Adrenal gland (tissue), 19 donors: ENCODE results near the gene SRSF6. TPM values are rescaled to one million over a fixed set of nuclear protein-coding genes. Genes with fewer than 3 reads are reported as not detected.

Source experiments
- DNase-seq, 7 donors: peaks; one replicate each; pipeline ENCODE4 v3.0.0-alpha.2; 2019 to 2020
- H3K27ac ChIP-seq, 5 donors: fragments of 200-600 bp; sonication (generic) in 4 of 5; 1 replicate in 3 of 5; 2 replicates in 2 of 5; pipeline versions ENCODE4 v1.5.1 to v1.8.0; 2016 to 2020; ENCODE audit warnings: mild to moderate bottlenecking in 1 of 5
- H3K27me3 ChIP-seq: fragments of 200-600 bp; 2 replicates; pipeline ENCODE4 v1.8.0; 2021
- H3K36me3 ChIP-seq, 2 donors: fragments of 200-600 bp; replicated peaks in 1 of 2; 1 replicate in 1 of 2; 2 replicates in 1 of 2; pipeline versions ENCODE4 v1.5.1 to v1.8.0; 2018 to 2022
- H3K4me1 ChIP-seq, 2 donors: fragments of 200-600 bp; replicated peaks in 1 of 2; 1 replicate in 1 of 2; 2 replicates in 1 of 2; pipeline versions ENCODE4 v1.5.1 to v1.8.0; 2018 to 2021
- H3K4me3 ChIP-seq, 4 donors: fragments of 200-600 bp; sonication (generic) in 3 of 4; one replicate each; pipeline ENCODE4 v1.5.1; 2016 to 2018
- H3K9me3 ChIP-seq, 3 donors: fragments of 200-600 bp; sonication (generic) in 1 of 3; replicated peaks in 1 of 3; 1 replicate in 2 of 3; 2 replicates in 1 of 3; pipeline versions ENCODE4 v1.5.1 to v1.8.0; 2016 to 2021
- POLR2A ChIP-seq, 2 donors: fragments of 450-650 bp; IDR thresholded peaks; one replicate each; pipeline ENCODE4 v1.6.1; 2017; ENCODE audit warnings: antibody characterized with exemption in 2 of 2, mild to moderate bottlenecking in 2 of 2, moderate library complexity in 1 of 2
- WGBS, 4 donors: extraction: QIAGEN DNeasy Blood & Tissue Kit in 2 of 4; methylation state at CpG; one replicate each; pipeline versions ENCODE4 v1.1.5 to v1.1.7; 2013 to 2017; 5-methylcytosine and 5-hydroxymethylcytosine counted together
- intact Hi-C, 2 donors: fragments of 100-400 bp; cut with DNase I; formaldehyde crosslinking; loops; one replicate each; pipeline versions ENCODE4 v1.14.1 to v1.15.0; 2022 to 2023
- long read RNA-seq, 10 donors: library from polyadenylated mRNA in 3 of 10; unstranded in 2 of 10; stranded (forward) in 1 of 10; transcript quantifications; one replicate each; pipeline ENCODE4 v2.0.0 and lab custom pipeline, GENCODE V29; 2021 to 2026
- polyA plus RNA-seq, 3 donors: library from polyadenylated mRNA; stranded (reverse); fragments of 200-250 nt in 2 of 3; fragments of 350-450 nt in 1 of 3; fragmentation: Illumina TruSeq in 1 of 3; extraction: RNeasy Lipid Tissue Mini Kit (QIAGEN cat#74804) in 1 of 3; gene quantifications; one replicate each; pipeline ENCODE4 v1.2.3, GENCODE V29; 2013 to 2014
- total RNA-seq, 9 donors: library from RNA; depleted of rRNA in 4 of 9; stranded (reverse); fragments of >200 nt in 4 of 9; fragments of 120-200 nt in 1 of 9; fragmentation: NEBNext Ultra II Directional in 1 of 9; extraction: Animal tissue kit (Norgen Biotek cat#: 25700) in 1 of 9; gene quantifications; one replicate each; pipeline versions ENCODE4 v1.1.0 to v1.2.4, GENCODE V29; 2013 to 2023
- TF ChIP-seq, protein P1 (sequence below), 6 experiments: fragments of 450-650 bp in 4 of 6; fragments of 200-600 bp in 2 of 6; sonication (generic) in 1 of 6; IDR thresholded peaks; 1 replicate in 5 of 6; 2 replicates in 1 of 6; pipeline versions ENCODE4 v1.5.1 to v1.8.0; 2016 to 2021; ENCODE audit warnings: antibody characterized with exemption in 6 of 6, mild to moderate bottlenecking in 2 of 6, moderate library complexity in 1 of 6
- donor health status: healthy with polysubstance abuse.
- donor health status: Bipolar disorder and iron deficiency.
- donor health status: DM: yes; HTN: yes; CAD: no.
- donor health status: DM: no; HTN: no; CAD: no.
- donor health status: DM: no; HTN: no; CAD: no.
- donor health status: DM: yes; HTN: yes; CAD: no.

Gene SRSF6
- total RNA-seq (100 to 1,000 TPM in 5 of 9 donors, 10 to 100 TPM in 4; 42.7 to 188 (median 121) TPM), polyA plus RNA-seq (100 to 1,000 TPM; 165 to 185 (median 181) TPM)
- long read RNA-seq, donor 1, full-length matches to known transcripts, result 18 of 29 reads
- long read RNA-seq, donor 1, partial matches to known transcripts, result 6 of 29 reads
- long read RNA-seq, donor 1, other reads (novel, unspliced or antisense), result 5 of 29 reads
- long read RNA-seq, donor 2, full-length matches to known transcripts, result 12 of 18 reads
- long read RNA-seq, donor 2, partial matches to known transcripts, result 6 of 18 reads
- long read RNA-seq, donor 2, other reads (novel, unspliced or antisense), result 0 of 18 reads
- long read RNA-seq, donor 3, full-length matches to known transcripts, result 14 of 14 reads
- long read RNA-seq, donor 3, partial matches to known transcripts, result 0 of 14 reads
- long read RNA-seq, donor 3, other reads (novel, unspliced or antisense), result 0 of 14 reads
- long read RNA-seq, donor 4, full-length matches to known transcripts, result 5 of 145 reads
- long read RNA-seq, donor 4, partial matches to known transcripts, result 1 of 145 reads
- long read RNA-seq, donor 4, other reads (novel, unspliced or antisense), result 139 of 145 reads
- long read RNA-seq, donor 5, full-length matches to known transcripts, result 4 of 6 reads
- long read RNA-seq, donor 5, partial matches to known transcripts, result 1 of 6 reads
- long read RNA-seq, donor 5, other reads (novel, unspliced or antisense), result 1 of 6 reads
- long read RNA-seq, donor 6, full-length matches to known transcripts, result 10 of 78 reads
- long read RNA-seq, donor 6, partial matches to known transcripts, result 1 of 78 reads
- long read RNA-seq, donor 6, other reads (novel, unspliced or antisense), result 67 of 78 reads
- long read RNA-seq, donor 7, full-length matches to known transcripts, result 4 of 10 reads
- long read RNA-seq, donor 7, partial matches to known transcripts, result 6 of 10 reads
- long read RNA-seq, donor 7, other reads (novel, unspliced or antisense), result 0 of 10 reads
- long read RNA-seq, donor 8, full-length matches to known transcripts, result 21 of 27 reads
- long read RNA-seq, donor 8, partial matches to known transcripts, result 6 of 27 reads
- long read RNA-seq, donor 8, other reads (novel, unspliced or antisense), result 0 of 27 reads
- long read RNA-seq, donor 9, full-length matches to known transcripts, result 12 of 25 reads
- long read RNA-seq, donor 9, partial matches to known transcripts, result 13 of 25 reads
- long read RNA-seq, donor 9, other reads (novel, unspliced or antisense), result 0 of 25 reads
- long read RNA-seq, donor 10, full-length matches to known transcripts, result 6 of 6 reads
- long read RNA-seq, donor 10, partial matches to known transcripts, result 0 of 6 reads
- long read RNA-seq, donor 10, other reads (novel, unspliced or antisense), result 0 of 6 reads

DNA sequence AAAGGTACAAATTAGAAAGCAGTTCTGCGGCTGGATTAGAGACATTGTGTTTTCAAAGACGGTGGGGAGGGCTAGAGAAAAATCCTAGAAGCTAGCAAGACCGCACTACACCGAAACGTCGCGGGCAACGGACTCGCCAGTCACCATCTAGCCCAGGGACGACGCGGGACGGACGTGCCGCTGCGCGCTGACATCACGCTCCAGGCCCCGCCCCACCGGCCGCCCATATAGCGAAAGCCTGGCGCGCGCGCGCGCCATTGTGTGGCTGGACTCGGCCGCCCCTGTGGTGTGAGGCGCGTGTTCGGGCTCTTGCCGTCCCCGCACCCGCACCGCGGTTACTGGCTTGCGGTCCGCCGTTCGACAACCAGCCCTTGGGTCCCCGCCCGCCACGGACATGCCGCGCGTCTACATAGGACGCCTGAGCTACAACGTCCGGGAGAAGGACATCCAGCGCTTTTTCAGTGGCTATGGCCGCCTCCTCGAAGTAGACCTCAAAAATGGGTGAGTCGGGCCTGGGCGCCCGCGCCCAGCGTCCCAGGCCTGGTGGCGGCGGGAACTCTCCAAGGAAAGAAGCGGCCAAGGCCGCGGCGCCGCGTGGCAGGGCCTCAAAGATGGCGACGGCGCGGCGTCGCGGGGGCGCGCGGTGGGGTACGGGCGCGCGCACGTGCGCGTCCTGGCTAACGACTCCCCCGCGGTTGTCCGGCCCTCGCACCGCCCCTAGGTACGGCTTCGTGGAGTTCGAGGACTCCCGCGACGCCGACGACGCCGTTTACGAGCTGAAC is at the start of gene SRSF6:
TSS of gene SRSF6 (plus strand) at position 257 of the 782 bp plus-strand sequence. CDS start at position 395, 138 bp downstream.
- H3K27me3 ChIP-seq, result no peaks in the 10 kb centered on the region
- intact Hi-C loops, result no loop called here
- DNase-seq, result peak; percentile 93 to 98 (median 96)
- peak within 1 kb of the TSS; percentile 71 to 92 (median 88) for H3K4me3 ChIP-seq
- peaks cover 18 to 39% of the 10 kb centered on the region in 2 donors for H3K4me1 ChIP-seq
- H3K27ac ChIP-seq, result peak within 1 kb of the TSS; percentile 99 to 100 (median 100)
- H3K9me3 ChIP-seq, result no peaks in the 10 kb centered on the region
- peaks cover 0 to 38% of the 10 kb centered on the region in 2 donors for H3K36me3 ChIP-seq
- TF ChIP-seq, protein P1, sequence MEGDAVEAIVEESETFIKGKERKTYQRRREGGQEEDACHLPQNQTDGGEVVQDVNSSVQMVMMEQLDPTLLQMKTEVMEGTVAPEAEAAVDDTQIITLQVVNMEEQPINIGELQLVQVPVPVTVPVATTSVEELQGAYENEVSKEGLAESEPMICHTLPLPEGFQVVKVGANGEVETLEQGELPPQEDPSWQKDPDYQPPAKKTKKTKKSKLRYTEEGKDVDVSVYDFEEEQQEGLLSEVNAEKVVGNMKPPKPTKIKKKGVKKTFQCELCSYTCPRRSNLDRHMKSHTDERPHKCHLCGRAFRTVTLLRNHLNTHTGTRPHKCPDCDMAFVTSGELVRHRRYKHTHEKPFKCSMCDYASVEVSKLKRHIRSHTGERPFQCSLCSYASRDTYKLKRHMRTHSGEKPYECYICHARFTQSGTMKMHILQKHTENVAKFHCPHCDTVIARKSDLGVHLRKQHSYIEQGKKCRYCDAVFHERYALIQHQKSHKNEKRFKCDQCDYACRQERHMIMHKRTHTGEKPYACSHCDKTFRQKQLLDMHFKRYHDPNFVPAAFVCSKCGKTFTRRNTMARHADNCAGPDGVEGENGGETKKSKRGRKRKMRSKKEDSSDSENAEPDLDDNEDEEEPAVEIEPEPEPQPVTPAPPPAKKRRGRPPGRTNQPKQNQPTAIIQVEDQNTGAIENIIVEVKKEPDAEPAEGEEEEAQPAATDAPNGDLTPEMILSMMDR (IDR thresholded peaks at IDR 0.05), result no peak
- TF ChIP-seq POLR2A (IDR thresholded peaks at IDR 0.05), result peak; percentile 98 to 99
- WGBS, 4 donors, result 0% methylated on average over 14 to 101 of the region's 101 CpGs

DNA sequence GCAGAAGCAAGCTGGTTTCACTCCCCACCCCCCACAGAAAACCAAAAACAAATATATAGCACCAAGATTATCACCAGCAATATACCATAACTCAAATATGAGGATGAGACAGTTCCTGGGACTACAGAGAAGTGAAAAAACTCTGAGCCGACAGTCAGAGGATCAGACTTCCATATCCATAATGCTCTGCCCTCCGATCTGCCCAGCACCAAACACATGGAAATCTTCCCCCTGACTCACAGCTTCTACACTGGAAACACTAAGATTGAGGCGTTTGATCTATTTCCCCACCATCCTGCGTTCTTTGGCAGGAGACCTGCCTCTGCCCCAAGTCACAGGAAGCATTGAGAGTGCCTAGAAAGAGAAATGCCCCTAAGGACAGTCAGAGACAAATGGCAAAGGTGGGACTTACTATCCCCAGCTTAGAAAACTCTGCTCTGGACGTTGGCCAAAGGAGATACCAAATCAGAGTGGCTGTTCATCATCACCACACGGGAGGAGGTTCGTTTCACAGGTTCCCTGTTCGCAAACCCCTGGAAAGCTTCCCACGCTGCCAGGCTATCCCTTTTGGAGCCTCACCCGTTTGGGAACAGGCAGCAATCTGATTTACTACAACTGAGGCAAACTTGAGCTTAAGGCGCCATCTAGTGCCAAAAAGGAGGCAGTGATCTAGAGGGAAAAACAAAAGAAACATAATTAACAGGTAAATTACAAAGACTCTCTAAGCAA is 48.7 kb upstream of the SRSF6 start:
- no peak for DNase-seq

DNA sequence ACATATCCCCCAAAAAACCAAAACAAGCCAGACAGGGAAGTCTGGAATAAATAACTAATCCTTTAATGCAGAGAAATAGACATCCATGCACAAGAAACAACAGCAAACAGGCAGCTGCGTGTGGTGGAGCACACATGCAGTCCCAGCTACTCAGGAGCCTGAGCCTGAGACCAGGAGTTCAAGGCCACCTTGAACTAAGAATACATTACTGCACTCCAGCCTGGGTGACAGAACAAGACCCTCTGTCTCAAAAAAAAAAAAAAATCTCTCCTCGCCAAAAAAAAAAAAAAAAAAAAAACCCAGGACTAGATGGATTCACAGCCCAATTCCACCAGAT is 48.2 kb upstream of the SRSF6 start:
- H3K4me3 ChIP-seq, result no peak overlapping the region
- intact Hi-C loops, result no loop called here
- DNase-seq, result no peak

More for the DNA sequence above, 48.7 kb upstream of the SRSF6 start:
- TF ChIP-seq, protein P1 (IDR thresholded peaks at IDR 0.05), result peak in 3 of 6 experiments; percentile 33 to 43 (median 35)
- TF ChIP-seq POLR2A (IDR thresholded peaks at IDR 0.05), result no peak
- no peak overlapping the region for H3K4me3 ChIP-seq
- intact Hi-C loops, result no loop called here
- H3K4me1 ChIP-seq, result no peaks in the 10 kb centered on the region
- peaks cover 21% of the 10 kb centered on the region for H3K27me3 ChIP-seq
- H3K9me3 ChIP-seq, result no peaks in the 10 kb centered on the region
- H3K27ac ChIP-seq, result no peak overlapping the region
- no peaks in the 10 kb centered on the region for H3K36me3 ChIP-seq
- WGBS, 4 donors, result 19 to 31% (median 22%) methylated on average over 11 of the region's 11 CpGs

More for the DNA sequence above, 48.2 kb upstream of the SRSF6 start:
- no peak for TF ChIP-seq POLR2A (IDR thresholded peaks at IDR 0.05)
- TF ChIP-seq, protein P1 (IDR thresholded peaks at IDR 0.05), result no peak
- Histone ChIP-seq H3K27me3 (peaks cover 21% of the 10 kb centered on the region), H3K27ac (no peak overlapping the region), H3K9me3 (no peaks in the 10 kb centered on the region), H3K4me1 (no peaks in the 10 kb centered on the region), H3K36me3 (no peaks in the 10 kb centered on the region)
- 65 to 90% (median 77%) methylated on average over 2 of the region's 2 CpGs for WGBS, 4 donors
